Adrenal gland (tissue), 5 donors: ENCODE results near the gene PDIA3.

Experiments used
- CTCF ChIP-seq, 6 experiments: fragments of 450-650 bp in 4 of 6; fragments of 200-600 bp in 2 of 6; sonication (generic) in 1 of 6; IDR thresholded peaks; 1 replicate in 5 of 6; 2 replicates in 1 of 6; pipeline versions ENCODE4 v1.5.1 to v1.8.0; 2016 to 2021; ENCODE audit warnings: antibody characterized with exemption in 6 of 6, mild to moderate bottlenecking in 2 of 6, moderate library complexity in 1 of 6
- POLR2A ChIP-seq, 2 donors: fragments of 450-650 bp; IDR thresholded peaks; one replicate each; pipeline ENCODE4 v1.6.1; 2017; ENCODE audit warnings: antibody characterized with exemption in 2 of 2, mild to moderate bottlenecking in 2 of 2, moderate library complexity in 1 of 2
- donor health status: DM: no; HTN: no; CAD: no.

DNA sequence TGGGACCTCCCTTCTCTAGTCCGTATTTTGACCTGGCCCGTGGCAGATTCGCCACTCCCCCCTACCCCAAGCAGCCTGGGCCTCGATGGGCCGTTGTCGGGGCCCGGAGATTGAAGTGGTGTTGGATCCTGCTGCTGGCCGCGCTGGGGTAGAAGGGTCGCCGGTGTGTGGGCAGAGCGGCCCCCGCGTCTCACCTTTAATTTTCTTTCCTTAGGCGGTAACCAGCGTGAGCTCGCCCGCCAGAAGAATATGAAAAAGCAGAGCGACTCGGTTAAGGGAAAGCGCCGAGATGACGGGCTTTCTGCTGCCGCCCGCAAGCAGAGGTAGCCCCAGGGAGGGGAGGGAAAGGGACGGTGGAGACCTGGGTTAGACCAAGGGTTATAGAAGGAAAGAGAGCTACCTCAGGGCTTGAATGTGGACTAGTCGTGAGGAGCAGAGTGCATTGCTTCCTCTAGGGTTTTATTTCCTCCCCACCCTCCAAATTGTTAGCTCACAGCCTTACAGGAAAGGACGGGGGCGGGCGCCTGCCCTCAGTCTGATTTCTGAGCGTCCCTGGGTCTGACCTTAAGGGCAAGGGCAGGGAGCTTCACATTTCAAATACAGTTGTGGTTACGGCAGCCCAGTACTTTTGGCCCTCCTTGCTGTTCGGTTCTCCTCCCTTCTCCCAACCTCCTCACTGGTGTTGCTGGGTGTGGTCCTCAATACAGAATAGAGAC lies 46.7 kb downstream of the PDIA3 start:
- TF ChIP-seq CTCF (IDR thresholded peaks at IDR 0.05) = peak in 3 of 6 experiments; percentile 14 to 31 (median 22)
- TF ChIP-seq POLR2A (IDR thresholded peaks at IDR 0.05) = peak; percentile 25 to 54
